Hematopoietic multipotent progenitor cell treated with erythropoietin and hydrocortisone succinate and interleukin-3 and kit ligand, for 4 days (in vitro differentiated cells): ENCODE measurements around the gene KLRD1.
A peak's percentile ranks its signal among the peaks of the same experiment; 100 is the strongest.
"Not testable (repeated sequence)": the region's sequence is repeated elsewhere in the genome, so short reads cannot be mapped to it uniquely, and the experiment has no call there.

Source experiments
- DNase-seq: peaks from one replicate; pipeline ENCODE4 v3.0.0-alpha.2; 2015

The KLRD1 gene

DNA sequence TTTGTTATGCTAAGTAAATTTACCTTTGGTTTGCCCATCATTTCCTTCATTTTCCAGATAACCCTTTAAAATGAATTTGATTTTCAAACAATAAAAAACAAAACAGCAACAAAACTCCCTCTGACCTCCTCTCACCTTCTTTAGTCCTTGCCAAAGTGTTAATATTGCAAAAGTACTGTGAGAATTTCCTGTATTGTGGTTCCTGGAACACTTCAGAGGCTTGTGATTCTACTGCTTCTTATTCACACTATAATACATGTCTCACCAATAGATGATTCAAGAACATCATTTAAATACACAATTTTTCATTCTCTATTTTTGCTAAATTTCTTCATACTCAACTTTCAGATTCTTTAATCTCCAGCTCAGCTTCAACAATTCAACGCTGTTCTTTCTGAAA is at the start of gene KLRD1:
KLRD1 (plus strand) TSS at position 241 of the 400 bp plus-strand sequence. CDS start 208 bp downstream, outside the sequence.
- DNase-seq = no peak

- no peak for DNase-seq
These were observed 46.7 kb upstream of the KLRD1 start for GRCh38 chr12:10260927-10261326.

- no peak for DNase-seq
These were observed 39.6 kb upstream of the KLRD1 start for GRCh38 chr12:10268037-10268436.

GRCh38 chr12:10272467-10272866 is 35.2 kb upstream of the KLRD1 start:
- DNase-seq = no peak

DNA sequence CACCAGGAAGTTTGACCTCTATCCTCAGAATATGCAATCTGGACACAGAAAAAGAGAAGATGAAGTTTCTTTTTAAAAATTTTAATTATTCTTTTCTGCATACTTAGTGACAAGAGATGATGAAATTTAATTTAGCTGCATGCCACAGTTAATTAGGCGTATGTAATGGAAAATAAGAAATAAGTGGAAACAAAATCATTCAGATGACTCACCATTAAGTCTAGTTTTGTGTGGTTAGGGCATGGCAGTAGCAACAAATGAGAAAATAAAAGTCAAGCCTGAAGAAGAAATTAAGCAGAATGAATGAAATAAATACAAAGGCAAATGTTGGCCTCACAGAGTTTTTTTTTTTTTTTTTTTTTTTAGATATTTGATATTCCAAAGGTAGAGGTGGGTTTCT is 30.9 kb upstream of the KLRD1 start:
- DNase-seq = peak; percentile 10

- no peak for DNase-seq
These were observed 29.6 kb upstream of the KLRD1 start for GRCh38 chr12:10278104-10278503.

DNA sequence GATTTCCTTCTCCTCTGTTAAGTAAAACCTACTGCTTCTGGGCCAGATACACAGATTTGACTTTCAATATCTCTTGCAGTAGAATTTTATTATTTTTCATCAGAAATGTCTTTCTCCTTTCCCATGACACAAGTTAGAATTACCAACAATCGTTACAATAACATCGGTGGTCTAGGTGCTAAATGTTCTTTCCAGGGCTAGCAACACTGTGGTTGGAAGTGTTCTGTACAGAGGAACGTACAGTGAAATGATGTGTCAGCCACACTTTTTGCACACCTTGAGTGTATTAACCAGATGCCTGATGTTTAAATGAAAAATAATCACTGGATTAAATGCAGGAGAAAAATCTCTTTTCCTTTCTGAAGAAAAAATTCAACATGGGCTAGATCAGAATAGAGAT is 27.7 kb upstream of the KLRD1 start:
- DNase-seq = no peak

GRCh38 chr12:10283027-10283426 is 24.6 kb upstream of the KLRD1 start:
- peak; percentile 5 for DNase-seq

DNA sequence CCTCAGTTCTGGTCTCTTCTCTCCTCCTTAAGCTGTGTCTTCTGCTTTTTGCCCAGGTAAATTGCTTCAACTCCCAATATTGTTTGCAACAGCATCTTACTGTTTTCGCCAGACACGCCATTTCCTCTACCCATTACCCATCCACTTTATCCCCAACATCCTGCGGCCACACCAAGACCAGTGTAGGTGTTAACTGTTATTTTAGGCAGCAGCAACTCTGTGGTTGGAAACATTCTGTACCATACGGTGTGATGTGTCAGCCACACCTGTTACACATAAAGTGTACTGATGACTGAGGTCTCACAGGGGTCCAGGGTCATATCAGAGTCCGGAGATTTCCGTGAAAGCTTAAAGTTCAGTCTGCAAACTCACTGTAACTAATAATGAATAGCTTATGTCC is 21.8 kb upstream of the KLRD1 start:
- no peak for DNase-seq

DNA sequence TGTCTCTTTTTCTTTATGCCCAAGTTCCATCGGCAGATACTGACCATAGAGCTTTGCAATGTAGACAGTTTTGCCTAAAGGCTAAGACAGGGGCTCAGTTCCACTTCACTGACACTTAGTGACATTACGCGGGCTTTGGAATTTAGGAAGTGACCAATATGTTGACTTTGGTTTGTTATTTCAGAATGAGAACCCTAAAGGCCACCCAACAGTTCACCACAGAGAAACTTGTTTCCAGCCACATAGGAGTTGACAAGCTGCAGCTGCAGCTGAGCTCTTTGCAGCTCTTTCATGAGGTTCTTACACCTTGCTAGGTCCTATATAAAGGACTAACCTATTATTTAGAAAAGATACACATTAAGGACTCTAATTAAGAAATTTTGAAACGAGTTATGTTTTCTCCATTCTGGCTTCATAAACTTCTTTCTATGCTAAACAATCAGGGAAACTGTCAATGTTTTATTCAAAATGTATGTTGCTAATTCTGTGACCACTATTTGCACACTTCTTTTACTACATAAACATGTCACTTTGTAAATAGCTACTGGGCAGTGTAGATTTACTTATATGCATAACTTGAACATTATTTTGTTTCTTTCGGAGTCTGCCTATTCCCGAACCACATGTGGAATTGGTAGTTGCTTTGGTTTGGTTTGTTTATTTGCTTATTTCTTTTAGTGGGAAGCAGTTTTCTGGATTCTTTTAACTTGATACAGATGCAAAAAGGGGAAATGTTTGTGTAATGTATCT is 18.5 kb upstream of the KLRD1 start:
- DNase-seq = no peak

DNA sequence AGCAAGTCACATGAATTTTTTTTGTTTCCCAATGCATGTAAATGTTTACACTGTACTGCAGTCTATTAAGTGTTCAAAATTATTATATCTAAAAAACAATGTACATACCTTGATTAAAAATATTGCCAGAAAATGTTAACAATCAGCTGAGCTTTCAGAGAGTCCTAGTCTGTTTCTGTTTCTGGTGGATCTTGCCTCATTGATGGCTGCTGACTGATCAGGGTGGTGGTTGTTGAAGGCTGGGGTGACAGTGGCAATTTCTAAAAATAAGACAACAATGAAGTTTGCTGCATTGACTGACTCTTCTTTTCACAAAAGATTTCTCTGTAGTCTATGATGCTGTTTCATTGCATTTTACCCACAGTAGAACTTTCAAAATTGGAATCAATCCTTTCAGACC is 16.6 kb upstream of the KLRD1 start:
- DNase-seq = no peak

GRCh38 chr12:10293151-10293550 is 14.5 kb upstream of the KLRD1 start:
- no peak for DNase-seq

DNA sequence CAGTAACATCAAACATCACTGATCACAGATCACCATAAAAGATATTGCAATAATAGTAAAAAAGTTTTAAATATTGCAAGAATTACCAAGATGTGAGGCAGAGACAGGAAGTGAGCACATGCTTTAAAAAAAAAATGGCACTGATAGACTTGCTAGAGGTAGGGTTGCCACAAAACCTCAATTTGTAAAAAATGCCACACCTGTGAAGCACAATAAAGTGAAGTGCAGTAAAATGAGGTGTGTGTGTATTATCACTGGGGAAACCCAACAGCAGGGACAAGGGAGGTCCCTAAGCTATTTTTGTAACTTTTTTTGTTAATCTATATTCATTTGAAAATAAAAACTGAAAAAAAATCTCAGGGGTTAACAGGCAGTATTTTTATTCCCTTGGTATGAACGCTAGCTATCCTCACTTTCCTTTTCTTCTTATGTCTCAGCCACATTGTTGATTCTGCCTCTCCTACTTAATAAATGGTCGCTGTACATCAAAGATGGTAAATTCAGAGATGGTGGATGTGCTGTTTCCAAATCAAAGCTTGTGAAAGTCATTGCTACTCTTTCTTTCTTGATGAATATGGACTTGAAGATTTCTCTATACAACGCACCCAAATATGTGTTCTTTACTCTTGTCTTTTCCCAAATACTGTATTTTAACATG is 14.0 kb upstream of the KLRD1 start:
- DNase-seq = no peak

DNA sequence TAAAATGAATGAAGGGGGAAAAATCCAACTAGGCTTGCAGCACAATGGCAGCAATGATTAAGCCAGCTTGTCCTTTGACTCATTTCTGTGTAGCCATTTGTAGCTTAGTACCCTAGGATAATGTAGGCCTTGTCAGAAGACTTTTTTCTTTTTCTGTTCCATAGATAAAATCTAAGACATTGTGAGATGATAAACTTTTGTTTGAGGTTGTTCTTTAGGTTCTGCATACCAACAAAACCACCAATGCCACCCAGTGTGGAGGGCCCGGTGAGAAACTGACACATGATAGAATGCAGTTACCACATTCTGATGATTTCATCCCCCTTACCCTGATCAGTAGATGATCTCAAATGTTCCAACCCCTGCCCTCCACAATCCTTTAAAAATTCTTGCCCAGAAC is 6.6 kb upstream of the KLRD1 start:
- peak; percentile 34 for DNase-seq

DNA sequence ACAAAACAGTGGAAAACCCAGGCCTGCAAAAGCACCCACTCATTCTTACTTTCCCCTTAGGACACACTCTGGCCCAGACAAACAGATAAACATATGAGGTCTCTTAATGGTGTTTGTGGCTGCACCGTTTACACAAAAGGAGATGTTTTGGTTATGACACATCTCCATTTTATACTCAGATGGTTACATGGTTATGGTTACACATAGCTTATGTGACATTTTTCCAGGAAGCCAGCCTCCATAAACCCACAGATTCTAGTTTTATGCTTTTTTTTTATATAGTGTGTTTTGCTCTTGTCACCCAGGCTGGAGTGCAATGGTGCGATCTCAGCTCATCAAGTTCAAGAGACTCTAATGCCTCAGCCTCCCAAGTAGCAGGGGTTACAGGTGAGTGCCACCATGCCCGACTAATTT is 3.5 kb upstream of the KLRD1 start:
- DNase-seq = no peak

DNA sequence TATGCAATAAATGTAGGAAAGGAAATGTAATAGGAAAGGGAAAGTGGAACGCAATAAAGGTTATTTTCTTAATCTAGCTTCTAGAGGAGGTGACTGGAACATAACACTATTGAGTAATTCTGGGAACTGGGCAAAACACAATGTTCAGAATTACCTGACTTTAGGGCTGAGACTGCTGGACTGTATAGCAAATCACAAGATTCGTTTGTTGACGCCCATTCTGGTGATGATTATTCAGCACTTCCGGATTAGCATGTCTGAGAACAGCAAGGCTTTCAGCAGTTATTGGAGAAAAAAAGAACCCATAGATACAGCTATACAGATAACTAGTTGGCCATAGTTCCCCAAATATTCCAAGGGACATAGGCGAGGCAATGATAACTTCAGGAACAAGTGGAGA is 2.3 kb upstream of the KLRD1 start:
- DNase-seq = no peak

DNA sequence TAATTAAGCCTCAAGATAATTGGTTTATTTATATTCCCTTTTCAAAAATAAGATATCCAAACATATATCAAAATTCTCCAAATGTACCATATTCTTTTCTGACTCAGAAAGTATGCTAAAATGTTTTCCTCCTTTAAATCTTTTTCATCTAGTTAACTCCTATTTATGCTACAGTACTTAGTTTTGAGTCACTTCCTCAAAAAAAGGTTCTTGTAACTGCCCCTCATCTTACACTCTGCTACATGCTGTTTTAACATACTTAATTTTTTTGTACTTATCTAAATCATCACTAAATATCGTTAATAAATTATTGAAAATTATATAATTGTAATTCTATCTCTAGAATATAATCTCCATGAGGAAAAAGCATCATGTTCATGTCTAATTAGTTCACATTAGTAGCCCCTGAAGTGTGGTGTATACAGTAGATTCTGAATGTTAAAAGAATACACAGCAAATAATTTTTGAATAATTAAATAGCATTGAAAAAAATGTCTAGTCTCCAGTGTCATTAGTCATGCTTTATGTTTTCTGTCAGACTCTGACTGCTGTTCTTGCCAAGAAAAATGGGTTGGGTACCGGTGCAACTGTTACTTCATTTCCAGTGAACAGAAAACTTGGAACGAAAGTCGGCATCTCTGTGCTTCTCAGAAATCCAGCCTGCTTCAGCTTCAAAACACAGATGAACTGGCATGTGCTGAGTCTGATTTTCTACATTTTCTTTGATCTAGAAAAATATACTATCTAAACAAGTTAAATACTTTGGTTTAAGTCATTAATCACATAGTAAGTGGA is 3.5 kb downstream of the KLRD1 start:
- DNase-seq = no peak

GRCh38 chr12:10319388-10319787 is 11.7 kb downstream of the KLRD1 start:
- DNase-seq = no peak

DNA sequence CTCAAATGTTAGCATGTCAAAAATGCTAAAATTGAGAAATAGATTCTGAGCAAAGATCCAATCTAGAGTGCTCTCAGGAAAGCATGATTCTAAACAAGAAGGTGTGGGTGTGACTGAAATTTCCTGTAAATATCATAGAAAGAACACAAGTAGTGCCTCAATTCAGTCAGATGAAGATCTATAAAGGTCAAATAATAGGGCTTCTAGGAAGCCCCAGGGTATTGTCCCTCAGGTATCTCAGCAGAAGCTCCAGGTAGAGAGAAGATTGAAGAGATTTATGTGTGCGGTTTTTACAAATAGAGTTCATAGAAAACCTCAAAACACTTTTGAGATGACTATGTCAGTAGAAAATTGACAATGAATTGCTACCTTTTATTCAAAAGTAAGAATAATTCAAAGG is 13.0 kb downstream of the KLRD1 start:
- DNase-seq = no peak

DNA sequence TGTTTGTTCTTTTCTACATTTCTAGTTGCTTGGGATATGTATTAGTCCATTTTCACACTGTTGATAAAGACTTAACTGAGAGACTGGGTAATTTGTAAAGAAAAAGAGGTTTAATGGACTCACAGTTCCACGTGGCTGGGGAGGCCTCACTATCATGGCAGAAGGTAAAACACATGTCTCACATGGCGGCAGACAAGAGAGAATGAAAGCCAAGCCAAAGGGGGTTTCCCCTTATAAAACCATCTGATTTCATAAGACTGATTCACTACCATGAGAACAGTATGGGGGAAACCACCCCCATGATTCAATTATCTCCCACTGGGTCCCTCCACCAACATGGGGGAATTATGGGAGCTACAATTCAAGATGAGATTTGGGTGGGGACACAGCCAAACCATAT is 21.0 kb downstream of the KLRD1 start:
- DNase-seq = not testable (repeated sequence)

- peak; percentile 83 for DNase-seq
These were observed 24.1 kb downstream of the KLRD1 start for GRCh38 chr12:10331642-10332239.

GRCh38 chr12:10336196-10336595 is 28.5 kb downstream of the KLRD1 start:
- DNase-seq = not testable (repeated sequence)

DNA sequence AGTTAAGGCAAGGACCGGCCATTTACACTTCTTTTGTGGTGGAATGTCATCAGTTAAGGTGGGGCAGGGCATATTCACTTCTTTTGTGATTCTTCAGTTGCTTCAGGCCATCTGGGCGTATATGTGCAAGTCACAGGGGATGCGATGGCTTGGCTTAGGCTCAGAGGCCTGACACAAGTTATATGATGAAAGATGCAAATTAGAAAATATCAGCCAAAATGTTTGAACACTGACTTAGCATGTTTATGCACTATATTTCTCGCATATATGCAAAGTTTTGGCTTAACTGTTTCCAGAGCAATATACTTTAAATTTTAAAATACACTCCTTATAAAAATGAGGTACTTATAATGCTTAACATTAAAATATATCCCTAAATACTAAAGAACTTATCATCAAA is 30.8 kb downstream of the KLRD1 start:
- DNase-seq = not testable (repeated sequence)
